ENCODE data around the gene TCF4. TPM values are rescaled to one million over a fixed set of nuclear protein-coding genes. Genes with fewer than 3 reads are reported as not detected.

Gene TCF4
- total RNA-seq, 1 experiment from 2014 or later: 143 TPM

DNA sequence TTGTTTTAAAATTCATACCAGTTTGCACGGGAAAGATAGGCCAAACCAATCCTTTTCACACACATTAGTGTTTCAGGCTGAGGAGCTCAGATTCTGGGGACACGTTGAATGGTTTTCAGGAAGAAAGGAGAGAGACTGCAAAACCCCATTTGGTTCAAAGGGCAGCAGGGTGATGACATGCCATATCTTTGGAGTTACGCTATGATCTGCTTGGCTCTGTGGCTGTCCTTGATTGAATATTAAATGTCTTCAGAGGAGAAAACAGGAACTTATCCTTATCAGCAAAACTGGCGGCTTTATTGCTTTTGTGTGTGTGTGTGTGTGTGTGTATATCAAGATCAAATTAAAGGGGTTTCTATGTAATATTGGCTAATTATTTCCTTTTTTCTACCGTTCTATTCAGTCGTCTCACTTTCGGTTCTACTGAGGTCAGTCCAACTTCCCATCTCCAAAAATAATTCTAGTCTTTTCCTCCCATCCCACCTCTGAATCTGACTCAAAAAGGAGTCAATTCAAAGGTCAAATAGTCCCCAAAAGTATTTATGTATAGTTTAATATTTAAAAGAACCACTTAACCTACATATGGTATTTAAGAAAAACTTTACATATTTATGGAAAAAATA lies 335.8 kb downstream of the TCF4 start:
- DNase-seq (ENCODE audit: low spot score): no peak
- BruUV-seq (replicated peaks): no TSS peak
- H3K36me3 ChIP-seq (ENCODE audit: insufficient read depth, low read length, poor library complexity, severe bottlenecking): peaks cover 39% of the 10 kb centered on the region
- H3K4me1 ChIP-seq (ENCODE audit: insufficient read depth, low read length, poor library complexity, severe bottlenecking): peaks cover 23% of the 10 kb centered on the region
- no peaks in the 10 kb centered on the region for H3K9me3 ChIP-seq (ENCODE audit: low read depth, low read length, poor library complexity, severe bottlenecking)
- CTCF ChIA-PET: no interaction called here
- H3K27ac ChIP-seq (ENCODE audit: low read depth, low read length, poor library complexity, severe bottlenecking): peak overlapping the region; percentile 22
- POLR2A ChIA-PET (ENCODE audit: low non-redundant PET): interaction anchor here (0.7 kb wide), 1 partner anchor 65 kb away, joined by 3 read pairs; no protein-coding TSS in a partner anchor
- TF ChIP-seq EZH2 (IDR thresholded peaks at IDR 0.05; ENCODE audit: borderline replicate concordance, low read depth, low read length, poor library complexity, severe bottlenecking) (no peak), CTCF (conservative IDR thresholded peaks at IDR 0.05; ENCODE audit: low read depth, low read length) (no peak)
- no peaks in the 10 kb centered on the region for H3K27me3 ChIP-seq (replicated peaks; ENCODE audit: insufficient read depth, low read depth, low read length, poor library complexity)
- intact Hi-C loops (cut with micrococcal nuclease; ENCODE audit: unreplicated experiment): no loop called here
- H3K4me3 ChIP-seq (ENCODE audit: low read depth, low read length, poor library complexity, severe bottlenecking): no peak overlapping the region

DNA sequence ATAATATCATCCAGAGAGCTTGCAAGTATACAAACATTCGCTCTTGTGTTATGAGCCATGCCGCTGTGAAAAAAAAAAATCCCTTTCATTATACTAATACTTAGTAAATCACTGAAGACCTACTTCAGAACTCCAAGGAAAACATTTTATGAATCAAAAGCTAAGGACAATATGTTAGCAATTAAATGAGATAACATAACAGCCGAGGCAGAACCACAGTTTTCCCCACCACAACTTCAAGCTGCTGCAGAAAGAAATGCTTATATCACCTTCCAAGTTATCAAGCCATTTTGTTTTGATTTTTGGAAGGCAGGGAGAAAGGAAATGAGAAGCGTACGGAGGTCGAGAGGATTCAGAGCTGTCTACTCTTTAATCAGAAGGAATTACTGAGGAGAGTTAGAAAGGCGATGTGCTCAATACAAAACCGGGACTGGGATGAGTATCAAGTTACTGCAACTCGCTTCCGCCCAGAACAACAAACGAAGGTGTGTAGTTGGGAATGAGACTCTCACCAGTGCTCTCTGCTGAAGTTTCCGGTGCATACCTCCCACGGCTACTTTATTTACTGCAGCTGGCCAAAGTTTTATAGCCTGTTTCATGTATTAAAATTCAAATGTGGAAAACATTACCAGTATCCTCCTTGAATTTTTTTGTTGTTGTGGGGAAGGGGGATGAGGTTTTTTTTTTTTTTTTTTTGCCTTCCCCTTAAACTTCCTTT lies 336.6 kb downstream of the TCF4 start:
- ChIA-PET CTCF (interaction anchor here (1.0 kb wide), 1 partner anchor 17 kb away, joined by 4 read pairs; no protein-coding TSS in a partner anchor), POLR2A (ENCODE audit: low non-redundant PET) (interaction anchor here (0.7 kb wide), 1 partner anchor 66 kb away, joined by 3 read pairs; no protein-coding TSS in a partner anchor)
- no peak for TF ChIP-seq EZH2 (IDR thresholded peaks at IDR 0.05; ENCODE audit: borderline replicate concordance, low read depth, low read length, poor library complexity, severe bottlenecking)
- TF ChIP-seq CTCF (conservative IDR thresholded peaks at IDR 0.05; ENCODE audit: low read depth, low read length): no peak
- Histone ChIP-seq H3K27me3 (replicated peaks; ENCODE audit: insufficient read depth, low read depth, low read length, poor library complexity) (no peaks in the 10 kb centered on the region), H3K9me3 (ENCODE audit: low read depth, low read length, poor library complexity, severe bottlenecking) (no peaks in the 10 kb centered on the region), H3K36me3 (ENCODE audit: insufficient read depth, low read length, poor library complexity, severe bottlenecking) (peaks cover 35% of the 10 kb centered on the region), H3K27ac (ENCODE audit: low read depth, low read length, poor library complexity, severe bottlenecking) (peak overlapping the region; percentile 43), H3K4me1 (ENCODE audit: insufficient read depth, low read length, poor library complexity, severe bottlenecking) (peaks cover 23% of the 10 kb centered on the region), H3K4me3 (ENCODE audit: low read depth, low read length, poor library complexity, severe bottlenecking) (no peak overlapping the region)
- no TSS peak for BruUV-seq (replicated peaks)
- intact Hi-C loops (cut with micrococcal nuclease; ENCODE audit: unreplicated experiment): no loop called here
- DNase-seq (ENCODE audit: low spot score): peak; percentile 71

GRCh38 chr18:55250768-55251173 lies 337.2 kb downstream of the TCF4 start:
- peaks cover 28% of the 10 kb centered on the region for H3K4me1 ChIP-seq (ENCODE audit: insufficient read depth, low read length, poor library complexity, severe bottlenecking)
- H3K4me3 ChIP-seq (ENCODE audit: low read depth, low read length, poor library complexity, severe bottlenecking): no peak overlapping the region
- no peak overlapping the region for H3K27ac ChIP-seq (ENCODE audit: low read depth, low read length, poor library complexity, severe bottlenecking)
- no peaks in the 10 kb centered on the region for H3K27me3 ChIP-seq (replicated peaks; ENCODE audit: insufficient read depth, low read depth, low read length, poor library complexity)
- no peaks in the 10 kb centered on the region for H3K9me3 ChIP-seq (ENCODE audit: low read depth, low read length, poor library complexity, severe bottlenecking)
- intact Hi-C loops (cut with micrococcal nuclease; ENCODE audit: unreplicated experiment): no loop called here
- no peak for TF ChIP-seq EZH2 (IDR thresholded peaks at IDR 0.05; ENCODE audit: borderline replicate concordance, low read depth, low read length, poor library complexity, severe bottlenecking)
- TF ChIP-seq CTCF (conservative IDR thresholded peaks at IDR 0.05; ENCODE audit: low read depth, low read length): no peak
- ChIA-PET POLR2A (ENCODE audit: low non-redundant PET) (no interaction called here), CTCF (interaction anchor here (1.0 kb wide), 1 partner anchor 16 kb away, joined by 4 read pairs; no protein-coding TSS in a partner anchor)
- DNase-seq (ENCODE audit: low spot score): no peak
- peaks cover 32% of the 10 kb centered on the region for H3K36me3 ChIP-seq (ENCODE audit: insufficient read depth, low read length, poor library complexity, severe bottlenecking)
- BruUV-seq (replicated peaks): no TSS peak

All from A673 (cell line).